Activated T-helper 2 cell treated with anti-CD3 and anti-CD28 coated beads, Interferon-gamma antibody, Interleukin-2, Interleukin-4, amounts not matched to agents 10 μg/mL and 5 μg/mL and 100 μg/mL, durations not matched to agents 14 hours and 24 hours and 36 hours (primary cell): ENCODE measurements around the gene FBXO40. TPM values are rescaled to one million over a fixed set of nuclear protein-coding genes. Genes with fewer than 3 reads are reported as not detected.

Experiments used
- total RNA-seq: library from RNA; stranded (reverse); gene quantifications from 2 replicates; pipeline ENCODE4 v1.2.3, GENCODE V29; 2022

Gene FBXO40
- total RNA-seq, 1 donor from 2014 or later: not detected

Other genes with a start within 250 kb of the FBXO40 start
- gene POLQ, start 47.4 kb upstream of the FBXO40 start, total RNA-seq: 23.8 and 24.0 TPM in 2 replicates
- not detected in 2 replicates for gene ARGFX, start 25.4 kb upstream of the FBXO40 start, total RNA-seq
- gene HCLS1, start 67.5 kb downstream of the FBXO40 start, total RNA-seq: 234 and 243 TPM in 2 replicates
- gene GOLGB1, start 156.4 kb downstream of the FBXO40 start, total RNA-seq: 26.4 and 28.2 TPM in 2 replicates
- 43.4 and 44.0 TPM in 2 replicates for gene IQCB1, start 241.7 kb downstream of the FBXO40 start, total RNA-seq
- 18.5 and 19.2 TPM in 2 replicates for gene EAF2, start 241.8 kb downstream of the FBXO40 start, total RNA-seq